Measurements from ENCODE around the gene FSHB.
"Not testable (repeated sequence)": the region's sequence is repeated elsewhere in the genome, so short reads cannot be mapped to it uniquely, and the experiment has no call there.

Gene FSHB

GRCh38 chr11:30230714-30231113 lies at the start of gene FSHB:
Gene FSHB, plus strand, starts transcription at chr11:30231014. Its CDS starts 889 bp downstream, at chr11:30231903.
- DNase-seq, result no peak

GRCh38 chr11:30186748-30187147 lies 44.1 kb upstream of the FSHB start:
- DNase-seq, result no peak

GRCh38 chr11:30192620-30193019 lies 38.2 kb upstream of the FSHB start:
- DNase-seq, result no peak

- peak; percentile 33 for DNase-seq
Measured at GRCh38 chr11:30196400-30197206, 34.2 kb upstream of the FSHB start.

- no peak for DNase-seq
Measured at GRCh38 chr11:30197869-30198268, 32.9 kb upstream of the FSHB start.

GRCh38 chr11:30202989-30203388 lies 27.8 kb upstream of the FSHB start:
- DNase-seq, result not testable (repeated sequence)

GRCh38 chr11:30203850-30204249 lies 27.0 kb upstream of the FSHB start:
- DNase-seq, result no peak

- DNase-seq, result no peak
Measured at GRCh38 chr11:30206249-30206996, 24.4 kb upstream of the FSHB start.

GRCh38 chr11:30210357-30210756 lies 20.5 kb upstream of the FSHB start:
- no peak for DNase-seq

- DNase-seq, result no peak
Measured at GRCh38 chr11:30216534-30216933, 14.3 kb upstream of the FSHB start.

GRCh38 chr11:30218278-30218677 lies 12.5 kb upstream of the FSHB start:
- no peak for DNase-seq

GRCh38 chr11:30225642-30226041 lies 5.2 kb upstream of the FSHB start:
- DNase-seq, result no peak

GRCh38 chr11:30228323-30228884 lies 2.4 kb upstream of the FSHB start:
- no peak for DNase-seq

GRCh38 chr11:30239025-30239424 lies 8.2 kb downstream of the FSHB start:
- no peak for DNase-seq

- DNase-seq, result no peak
Measured at GRCh38 chr11:30244265-30244664, 13.5 kb downstream of the FSHB start.

GRCh38 chr11:30245621-30246020 lies 14.8 kb downstream of the FSHB start:
- no peak for DNase-seq

- DNase-seq, result no peak
Measured at GRCh38 chr11:30254307-30255298, 23.8 kb downstream of the FSHB start.

GRCh38 chr11:30255637-30256036 lies 24.8 kb downstream of the FSHB start:
- no peak for DNase-seq

- DNase-seq, result no peak
Measured at GRCh38 chr11:30257058-30257457, 26.2 kb downstream of the FSHB start.

GRCh38 chr11:30258679-30259078 lies 27.9 kb downstream of the FSHB start:
- no peak for DNase-seq

- no peak for DNase-seq
Measured at GRCh38 chr11:30260813-30261212, 30.0 kb downstream of the FSHB start.

GRCh38 chr11:30261821-30262220 lies 31.0 kb downstream of the FSHB start:
- DNase-seq, result no peak

- DNase-seq, result not testable (repeated sequence)
Measured at GRCh38 chr11:30268638-30269037, 37.8 kb downstream of the FSHB start.

All from NCI-H1092 treated with DMSO at 0.1 percent for 48 hours (cell line).